GM19043 (cell line): ENCODE data around the gene CD209.
A peak's percentile ranks its signal among the peaks of the same experiment; 100 is the strongest.
"Not testable (repeated sequence)": the region's sequence is repeated elsewhere in the genome, so short reads cannot be mapped to it uniquely, and the experiment has no call there.

Source experiments
- ATAC-seq: cut with Tn5 transposase; IDR thresholded peaks from one replicate; pipeline ENCODE4 v1.9.1; 2021; ENCODE audit warnings: low read depth; ENCODE audit not compliant: unreplicated experiment

The CD209 gene

DNA sequence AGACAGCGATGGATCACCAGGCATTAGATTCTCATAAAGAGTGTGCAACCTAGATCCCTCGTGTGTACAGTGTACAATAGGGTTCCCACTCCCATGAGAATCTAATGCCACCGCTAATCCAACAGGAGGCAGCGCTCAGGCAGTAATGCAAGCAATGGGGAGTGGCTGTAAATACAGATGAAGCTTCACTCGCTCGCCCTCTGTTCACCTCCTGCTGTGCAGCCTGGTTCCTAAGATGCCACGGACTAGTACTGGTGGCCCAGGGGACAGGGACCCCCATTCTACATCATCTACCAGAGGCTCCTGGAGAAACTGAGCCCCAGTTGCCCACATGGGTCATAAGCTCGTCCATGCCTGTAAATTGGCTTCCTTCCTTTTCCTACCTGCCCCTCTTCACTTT is 23.7 kb upstream of the CD209 start:
- no peak for ATAC-seq

DNA sequence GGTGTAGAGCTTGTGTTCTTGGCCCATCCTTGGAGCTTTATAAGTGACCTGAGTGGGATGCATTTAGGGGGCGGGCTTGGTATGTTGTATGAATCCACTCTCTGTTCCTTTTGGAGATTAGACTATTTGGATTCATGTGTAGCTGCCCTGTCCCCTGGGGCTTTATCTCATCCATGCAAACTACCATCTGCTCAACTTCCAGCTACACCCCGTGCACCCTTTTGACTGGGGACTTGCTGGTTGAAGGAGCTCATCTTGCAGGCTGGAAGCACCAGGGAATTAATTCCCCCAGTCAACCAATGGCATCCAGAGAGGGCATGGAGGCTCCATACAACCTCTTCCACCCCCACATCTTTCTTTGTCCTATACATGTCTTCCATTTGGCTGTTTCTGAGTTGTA is 21.8 kb upstream of the CD209 start:
- ATAC-seq: no peak

DNA sequence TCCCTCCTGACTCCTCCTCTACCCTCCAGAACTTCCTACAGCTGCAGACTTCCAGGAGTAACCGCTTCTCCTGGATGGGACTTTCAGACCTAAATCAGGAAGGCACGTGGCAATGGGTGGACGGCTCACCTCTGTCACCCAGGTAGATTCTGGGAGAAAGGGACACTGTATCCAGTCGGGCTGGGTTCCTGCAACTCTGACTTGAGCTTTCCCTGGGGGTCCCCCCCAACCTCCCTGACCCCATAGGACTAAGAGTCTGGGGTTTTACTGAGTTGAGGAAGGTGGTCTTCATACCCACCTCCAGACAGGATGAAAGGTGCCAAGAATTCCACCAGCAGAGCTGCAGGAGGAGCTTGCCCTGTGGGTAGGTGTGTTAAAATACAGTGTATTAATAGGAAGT is 20.2 kb upstream of the CD209 start:
- no peak for ATAC-seq

DNA sequence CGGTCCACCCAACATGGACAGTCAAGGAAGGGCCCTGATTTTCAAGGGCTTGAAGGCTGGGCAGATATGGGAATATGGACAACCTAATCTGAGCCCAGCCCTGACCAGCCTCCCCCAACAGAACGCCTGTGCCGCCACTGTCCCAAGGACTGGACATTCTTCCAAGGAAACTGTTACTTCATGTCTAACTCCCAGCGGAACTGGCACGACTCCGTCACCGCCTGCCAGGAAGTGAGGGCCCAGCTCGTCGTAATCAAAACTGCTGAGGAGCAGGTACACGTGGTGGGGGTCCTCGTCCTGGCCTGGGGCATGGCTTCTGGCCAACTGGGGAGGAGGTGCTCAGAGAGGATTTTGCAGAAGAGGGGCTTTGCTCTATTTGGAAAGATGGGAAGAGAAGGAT is 19.2 kb upstream of the CD209 start:
- ATAC-seq: no peak

DNA sequence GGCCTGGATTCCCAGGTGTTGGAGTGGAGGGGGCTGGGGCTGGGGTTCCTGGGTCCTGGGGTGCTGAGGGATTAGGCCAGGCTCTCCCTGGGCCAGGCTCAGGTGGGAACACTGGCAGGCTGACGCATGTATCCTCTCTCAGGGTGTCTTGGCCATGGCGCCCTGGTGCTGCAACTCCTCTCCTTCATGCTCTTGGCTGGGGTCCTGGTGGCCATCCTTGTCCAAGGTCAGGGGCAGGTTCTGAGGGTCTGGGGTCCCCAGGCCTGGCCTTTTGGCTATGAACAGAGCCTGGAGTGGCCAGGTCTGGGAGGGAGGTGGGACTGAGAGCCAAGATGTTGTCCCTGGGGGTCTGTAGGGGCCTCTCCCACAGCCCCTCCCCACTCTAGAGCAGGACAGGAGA is 17.7 kb upstream of the CD209 start:
- ATAC-seq: not testable (repeated sequence)

DNA sequence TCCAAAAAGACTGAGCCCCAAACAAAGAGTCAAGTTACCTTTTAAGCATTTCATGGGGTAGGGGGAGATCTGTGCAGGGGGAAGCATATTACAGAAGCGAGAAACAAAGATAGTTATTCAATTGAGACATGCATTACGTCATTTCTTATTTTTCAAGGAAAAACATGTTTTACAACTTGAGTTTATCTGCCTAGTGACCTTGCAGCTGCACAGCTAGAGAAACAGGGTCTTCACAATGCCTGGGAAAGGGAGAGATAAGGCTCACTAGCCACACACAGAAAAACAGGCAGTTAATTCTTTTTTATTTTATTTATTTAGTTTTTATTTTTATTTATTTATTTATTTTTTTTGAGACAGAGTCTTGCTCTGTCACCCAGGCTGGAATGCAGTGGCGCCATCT is 16.8 kb upstream of the CD209 start:
- not testable (repeated sequence) for ATAC-seq

DNA sequence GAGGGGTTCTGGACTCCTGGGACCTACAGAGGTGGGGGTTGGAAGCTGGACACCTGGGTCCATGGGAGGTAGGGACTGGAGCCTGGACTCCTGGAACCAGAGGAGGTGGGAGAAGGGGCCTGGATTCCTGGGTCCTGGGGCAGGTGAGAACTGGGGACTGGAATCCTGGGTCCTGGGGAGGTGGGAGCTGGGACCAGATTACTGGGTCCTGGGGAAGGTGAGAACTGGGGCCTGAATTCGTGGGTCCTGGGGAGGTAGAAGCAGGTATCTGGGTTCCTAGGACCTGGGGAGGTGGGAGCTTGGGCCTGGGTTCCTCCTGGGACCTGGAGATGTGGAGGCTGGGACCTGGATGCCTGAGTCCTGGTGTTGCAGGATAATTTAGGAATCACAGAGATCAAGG is 16.4 kb upstream of the CD209 start:
- ATAC-seq: no peak

DNA sequence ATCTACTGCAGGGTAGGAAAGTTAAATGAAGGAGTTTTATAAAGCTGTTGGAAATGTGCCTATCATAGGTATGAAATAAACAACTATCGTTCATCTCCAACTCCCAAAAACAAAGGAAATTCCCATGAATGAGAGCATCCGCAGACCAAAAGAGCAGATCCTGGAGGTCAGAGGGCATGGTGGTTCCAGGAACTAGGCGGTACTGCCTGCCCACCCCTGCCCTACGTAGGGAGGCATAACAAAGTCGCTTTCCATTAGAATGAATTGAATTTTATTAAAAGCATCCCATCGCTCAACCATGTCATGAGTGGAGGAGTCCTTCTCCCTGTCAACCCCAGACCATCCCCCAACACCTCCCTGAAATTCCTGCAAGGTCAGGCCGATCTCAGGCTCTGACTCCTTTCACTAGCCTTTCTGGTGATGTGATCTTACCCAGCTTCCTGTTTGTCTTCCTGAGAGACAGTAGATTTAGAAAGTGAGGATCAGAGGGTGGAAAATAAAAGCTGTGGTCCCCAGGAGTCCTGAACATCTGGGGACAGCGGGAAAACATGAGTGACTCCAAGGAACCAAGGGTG is 15.5 kb upstream of the CD209 start, which contains the start of gene CLEC4M:
Gene CLEC4M, plus strand, starts transcription at position 525 of the 575 bp plus-strand sequence. Its CDS starts 24 bp downstream, at position 549.
- no peak for ATAC-seq

DNA sequence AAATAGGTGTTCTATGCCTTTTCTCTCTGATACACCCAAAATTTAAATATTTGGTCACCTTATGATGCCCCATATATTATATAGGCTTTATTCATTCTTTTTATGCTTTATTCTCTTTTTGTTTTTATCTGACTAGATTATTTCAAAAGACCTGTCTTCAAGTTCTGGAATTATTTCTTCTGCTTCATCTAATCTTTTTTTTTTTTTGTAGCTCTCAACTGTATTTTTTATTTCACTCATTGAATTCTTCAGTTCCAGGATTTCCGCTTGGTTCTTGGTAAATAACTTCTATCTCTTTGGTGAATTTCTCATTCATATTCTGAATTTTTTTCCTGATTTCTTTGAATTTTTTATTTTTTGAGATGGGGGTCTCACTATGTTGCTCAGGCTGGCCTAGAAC is 11.8 kb upstream of the CD209 start:
- ATAC-seq: no peak

DNA sequence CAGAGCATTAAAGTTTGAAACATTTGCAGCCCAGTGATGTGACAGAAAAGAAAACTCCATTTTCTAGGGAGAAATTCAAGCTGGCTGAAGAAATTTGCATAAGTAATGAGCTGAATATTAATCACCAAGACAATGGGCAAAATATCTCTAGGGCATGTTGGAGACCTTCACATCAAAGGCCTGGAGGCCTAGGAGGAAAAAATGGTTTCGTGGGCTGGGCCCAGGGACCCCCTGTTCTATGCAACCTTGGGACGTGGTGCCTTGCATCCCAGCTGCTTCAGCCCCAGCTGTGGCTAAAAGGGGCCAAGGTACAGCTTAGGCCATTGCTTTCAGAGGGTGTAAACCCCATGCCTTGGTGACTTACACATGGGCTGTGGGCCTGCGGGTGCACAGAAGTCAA is 10.0 kb upstream of the CD209 start:
- no peak for ATAC-seq

DNA sequence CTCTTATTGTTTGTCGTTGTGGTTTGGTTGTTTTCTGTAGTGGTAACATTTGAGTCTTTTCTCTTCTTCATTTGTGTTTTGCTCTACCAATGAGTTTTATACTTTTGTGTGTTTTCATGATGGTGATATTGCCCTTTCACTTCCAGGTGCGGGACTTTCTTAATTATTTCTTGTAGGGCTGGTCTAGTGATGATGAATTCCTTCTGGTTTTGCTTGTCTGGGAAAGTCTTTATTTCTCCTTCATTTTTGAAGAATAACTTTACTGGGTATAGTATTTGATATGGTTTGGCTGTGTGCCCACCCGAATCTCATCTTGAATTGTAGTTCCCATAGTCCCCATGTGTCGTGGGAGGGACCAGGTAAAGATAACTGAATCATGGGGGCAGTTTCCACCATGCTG is 8.9 kb upstream of the CD209 start:
- no peak for ATAC-seq

DNA sequence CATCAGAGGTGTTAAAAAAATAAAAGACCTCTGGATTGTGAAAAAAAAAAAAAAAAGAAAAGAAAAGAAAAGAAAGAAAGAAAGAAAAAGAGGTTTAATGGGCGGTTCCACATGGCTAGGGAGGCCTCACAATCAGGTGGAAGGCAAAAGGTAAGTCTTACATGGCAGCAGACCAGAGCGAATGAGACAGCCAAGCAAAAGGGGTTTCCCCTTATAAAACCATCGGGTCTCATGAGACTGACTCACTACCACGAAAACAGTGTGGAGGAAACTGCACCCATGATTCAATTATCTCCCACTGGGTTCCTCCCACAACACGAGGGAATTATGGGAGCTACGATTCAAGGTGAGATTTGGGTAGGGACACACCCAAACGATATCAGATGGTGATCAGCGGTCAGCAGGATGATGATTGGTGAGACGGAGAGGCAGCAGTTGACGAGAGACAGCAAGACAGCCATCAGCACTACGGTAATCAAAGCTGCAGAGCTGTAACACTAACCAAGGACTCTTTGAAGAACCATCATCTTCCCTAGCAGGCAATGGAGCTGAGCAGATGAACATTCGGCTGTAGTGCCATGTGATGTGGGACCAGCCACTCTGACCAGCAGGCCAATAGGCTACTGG is 3.9 kb upstream of the CD209 start:
- ATAC-seq: no peak

DNA sequence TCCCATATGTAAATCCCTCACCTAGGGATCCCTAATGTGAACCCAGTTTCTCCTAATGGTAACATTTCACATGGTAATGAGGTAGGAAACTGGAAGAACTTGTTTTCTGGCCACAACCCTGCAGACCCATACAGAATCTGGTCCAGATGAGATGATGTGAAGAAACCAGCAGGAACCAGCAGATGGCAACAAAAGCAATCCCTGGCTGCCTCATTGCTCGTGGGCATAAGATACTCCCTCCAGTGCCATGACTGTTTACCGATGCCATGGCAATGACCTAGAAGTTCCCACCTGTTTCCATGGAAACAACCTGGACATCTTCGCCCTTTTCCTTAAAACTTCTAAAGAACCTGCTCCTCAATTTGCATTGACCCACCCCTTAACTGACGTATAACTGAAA is 1.4 kb upstream of the CD209 start:
- ATAC-seq: no peak

DNA sequence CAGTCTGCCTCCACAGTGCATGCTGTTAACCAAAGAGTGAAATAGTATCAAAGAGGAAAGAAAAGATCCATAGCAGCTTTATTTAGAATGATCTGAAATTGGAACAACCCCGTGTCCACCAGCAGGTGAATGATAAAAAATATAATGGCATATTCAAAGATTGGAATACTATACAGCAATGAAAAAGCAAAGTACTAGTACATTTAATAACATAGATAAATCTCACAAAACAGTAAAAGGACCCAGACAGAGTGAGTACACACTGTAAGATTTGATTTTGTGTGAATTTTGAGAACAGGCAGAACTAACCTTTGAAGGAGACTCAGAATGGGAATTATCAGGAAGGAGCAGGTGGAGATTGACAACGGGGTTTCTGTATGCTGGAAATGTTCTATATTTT is 837 bp upstream of the CD209 start:
- no peak for ATAC-seq

DNA sequence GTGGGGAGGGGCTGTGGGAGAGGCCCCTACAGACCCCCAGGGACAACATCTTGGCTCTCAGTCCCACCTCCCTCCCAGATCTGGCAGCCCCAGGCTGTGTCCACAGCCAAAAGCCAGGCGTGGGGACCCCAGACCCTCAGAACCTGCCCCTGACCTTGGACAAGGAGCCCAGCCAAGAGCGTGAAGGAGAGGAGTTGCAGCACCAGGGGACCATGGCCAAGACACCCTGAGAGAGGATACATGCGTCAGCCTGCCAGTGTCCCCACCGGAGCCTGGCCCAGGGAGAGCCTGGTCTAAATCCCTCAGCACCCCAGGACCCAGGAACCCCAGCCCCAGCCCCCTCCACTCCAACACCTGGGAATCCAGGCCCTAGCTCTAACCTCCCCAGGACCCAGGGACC is 1.0 kb downstream of the CD209 start:
- not testable (repeated sequence) for ATAC-seq

DNA sequence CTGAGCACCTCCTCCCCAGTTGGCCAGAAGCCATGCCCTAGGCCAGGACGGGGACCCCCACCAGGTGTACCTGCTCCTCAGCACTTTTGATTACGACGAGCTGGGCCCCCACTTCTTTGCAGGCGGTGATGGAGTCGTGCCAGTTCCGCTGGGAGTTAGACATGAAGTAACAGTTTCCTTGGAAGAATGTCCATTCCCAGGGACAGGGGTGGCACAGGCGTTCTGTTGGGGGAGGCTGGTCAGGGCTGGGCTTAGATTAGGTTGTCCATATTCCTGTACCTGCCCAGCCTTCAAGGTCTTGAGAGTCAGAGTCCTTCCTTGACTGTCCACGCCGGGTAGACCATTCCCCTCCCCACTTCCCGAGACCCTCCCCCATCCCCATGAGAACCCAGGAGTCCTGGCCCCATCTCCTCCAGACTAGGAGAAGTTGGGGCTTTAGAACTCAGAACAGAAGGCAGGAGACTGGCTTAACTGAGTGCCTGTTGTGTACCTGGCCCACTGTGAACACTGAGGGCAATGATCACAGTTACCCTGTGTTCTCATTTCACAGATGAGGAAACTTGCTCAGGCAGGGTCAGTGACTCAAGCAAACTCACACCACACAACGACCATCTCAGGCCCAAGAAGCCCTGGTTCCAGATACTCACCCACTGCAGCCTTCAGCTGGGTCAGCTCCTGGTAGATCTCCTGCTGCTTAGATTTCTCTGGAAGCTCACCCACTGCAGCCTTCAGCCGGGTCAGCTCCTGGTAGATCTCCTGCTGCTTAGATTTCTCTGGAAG is 2.3 kb downstream of the CD209 start:
- no peak for ATAC-seq

DNA sequence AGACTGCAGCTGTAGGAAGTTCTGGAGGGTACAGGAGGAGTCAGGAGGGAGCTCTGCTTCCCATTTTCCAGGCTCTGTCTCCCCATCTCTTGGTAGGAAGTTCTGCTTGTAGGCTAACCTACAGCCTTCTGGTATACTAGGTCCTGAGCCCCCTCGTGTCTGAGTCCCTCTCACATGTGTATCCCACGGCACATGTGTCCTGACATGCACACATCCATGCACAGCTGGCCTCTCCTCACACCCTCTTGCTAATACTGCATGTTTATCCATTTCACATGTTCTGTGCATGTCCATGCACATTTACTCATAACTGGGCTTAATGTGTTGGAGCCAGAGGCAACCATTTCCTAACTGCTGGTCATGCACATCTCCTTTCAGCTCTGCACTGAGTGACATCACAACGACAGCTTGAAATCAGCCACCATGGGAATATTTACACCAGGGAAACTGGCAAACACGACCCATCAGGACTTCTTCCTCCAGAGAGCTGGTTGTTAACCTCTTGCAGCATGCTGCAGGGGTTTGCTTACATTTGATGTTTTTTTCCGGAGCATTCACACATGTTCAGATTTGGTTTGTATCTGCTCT is 3.0 kb downstream of the CD209 start:
- no peak for ATAC-seq

DNA sequence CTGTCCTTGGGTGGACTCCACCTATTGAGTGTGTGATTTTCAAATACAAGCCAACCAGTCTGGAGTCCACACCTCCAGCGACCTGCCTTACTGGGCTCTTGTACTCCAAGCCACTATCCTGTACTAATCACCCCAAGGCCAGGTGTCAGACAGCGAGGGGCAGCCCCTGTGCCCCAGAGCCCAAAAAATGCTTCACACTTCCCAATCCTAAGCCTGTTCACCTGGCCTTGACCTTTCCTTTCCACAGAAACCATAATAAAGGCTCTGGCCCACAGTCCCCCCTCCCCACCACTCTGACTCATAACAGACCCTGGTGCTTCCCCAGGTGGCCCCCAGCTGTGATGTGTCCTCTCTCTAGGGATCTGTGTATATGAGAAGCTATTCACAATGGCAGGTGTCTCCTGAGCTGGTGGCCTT is 3.9 kb downstream of the CD209 start:
- peak; percentile 72 for ATAC-seq

DNA sequence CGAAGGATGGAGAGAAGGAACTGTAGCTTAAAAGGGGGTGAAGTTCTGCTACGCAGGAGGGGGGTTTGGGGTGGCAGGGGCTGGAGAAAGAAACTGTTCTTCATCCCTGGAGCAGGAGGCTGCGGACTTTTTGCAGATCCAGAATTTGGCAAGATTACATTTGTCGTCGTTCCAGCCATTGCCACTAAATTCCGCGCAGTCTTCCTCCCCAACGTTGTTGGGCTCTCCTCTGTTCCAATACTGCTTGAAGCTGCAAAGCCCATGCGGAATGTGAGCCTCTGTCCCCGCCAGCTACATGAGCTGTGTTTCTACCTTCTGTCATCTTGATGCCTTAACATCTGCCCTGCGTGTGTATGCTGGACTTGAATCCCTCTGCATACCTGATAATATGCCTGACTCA is 4.3 kb downstream of the CD209 start:
- ATAC-seq: no peak

DNA sequence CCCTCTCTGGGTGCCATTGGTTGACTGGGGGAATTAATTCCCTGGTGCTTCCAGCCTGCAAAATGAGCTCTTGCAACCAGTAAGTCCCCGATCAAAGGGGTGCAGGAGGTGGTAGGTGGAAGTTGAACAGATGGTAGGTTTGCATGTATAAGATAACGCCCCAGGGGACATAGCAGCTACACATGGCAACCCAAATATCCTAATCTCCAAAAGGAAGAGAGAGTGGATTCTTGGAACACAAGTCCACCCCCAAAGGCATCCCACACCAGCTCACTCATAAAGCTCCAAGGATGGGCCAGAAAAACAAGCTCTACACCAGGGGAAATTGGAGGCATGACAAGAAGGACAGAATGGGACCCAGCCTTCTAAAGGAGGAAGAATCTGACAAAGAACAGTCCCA is 4.8 kb downstream of the CD209 start:
- no peak for ATAC-seq

DNA sequence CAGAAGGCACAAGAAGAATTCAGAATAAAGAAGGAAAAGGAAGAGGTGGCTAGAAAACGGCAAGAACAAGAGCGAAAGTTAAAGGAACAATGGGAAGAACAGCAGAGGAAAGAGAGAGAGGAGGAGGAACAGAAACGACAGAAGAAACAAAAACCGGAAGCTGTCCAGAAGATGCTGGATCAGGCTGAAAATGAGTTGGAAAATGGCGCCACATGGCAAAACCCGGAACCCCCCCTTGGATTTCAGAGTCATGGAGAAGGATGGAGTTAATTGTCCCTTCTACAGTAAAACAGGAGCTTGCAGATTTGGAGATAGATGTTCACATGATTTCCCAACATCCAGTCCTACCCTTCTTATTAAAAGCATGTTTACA is 6.7 kb downstream of the CD209 start:
- ATAC-seq: no peak
